ENCODE measurements around the gene SPAG4.

Gene SPAG4

DNA sequence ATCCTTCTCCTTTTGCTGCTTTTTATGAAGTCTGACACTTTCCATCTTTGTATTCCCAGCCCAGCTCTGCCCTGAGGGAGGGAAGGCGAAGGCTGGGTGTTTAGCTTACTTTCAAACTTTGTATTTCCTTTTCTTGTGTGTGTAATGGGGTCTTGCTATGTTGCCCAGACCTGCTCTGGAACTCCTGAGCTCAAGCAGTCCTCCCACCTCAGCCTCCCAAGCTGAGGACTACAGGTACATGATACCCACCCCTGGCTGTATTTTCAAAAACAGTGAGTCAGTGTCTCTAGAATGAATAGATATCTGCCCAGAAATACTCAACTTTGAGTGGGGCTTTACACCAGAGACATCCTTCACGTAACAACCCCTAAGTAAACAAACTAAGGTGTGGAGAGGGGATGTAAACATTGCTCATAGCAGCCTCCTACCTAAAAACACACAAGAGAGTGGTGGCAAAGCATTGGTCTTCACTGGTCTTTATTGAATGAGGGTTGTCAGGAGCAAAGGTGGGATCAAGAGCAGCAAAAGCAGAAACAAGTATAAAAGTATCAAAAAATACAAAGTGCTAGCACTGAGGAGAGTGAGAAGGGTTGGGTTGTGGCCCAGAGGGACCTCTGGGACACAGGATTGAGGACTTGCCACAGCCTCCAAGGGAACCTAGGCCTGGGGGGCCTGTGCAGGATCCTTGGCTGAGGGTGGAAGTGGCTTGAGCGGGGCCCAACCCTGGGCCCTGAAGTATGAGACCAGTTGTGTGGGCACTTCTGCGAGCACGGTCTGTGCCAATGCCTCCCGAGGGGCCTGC is 10.2 kb downstream of the SPAG4 start:
- no peak for DNase-seq

DNA sequence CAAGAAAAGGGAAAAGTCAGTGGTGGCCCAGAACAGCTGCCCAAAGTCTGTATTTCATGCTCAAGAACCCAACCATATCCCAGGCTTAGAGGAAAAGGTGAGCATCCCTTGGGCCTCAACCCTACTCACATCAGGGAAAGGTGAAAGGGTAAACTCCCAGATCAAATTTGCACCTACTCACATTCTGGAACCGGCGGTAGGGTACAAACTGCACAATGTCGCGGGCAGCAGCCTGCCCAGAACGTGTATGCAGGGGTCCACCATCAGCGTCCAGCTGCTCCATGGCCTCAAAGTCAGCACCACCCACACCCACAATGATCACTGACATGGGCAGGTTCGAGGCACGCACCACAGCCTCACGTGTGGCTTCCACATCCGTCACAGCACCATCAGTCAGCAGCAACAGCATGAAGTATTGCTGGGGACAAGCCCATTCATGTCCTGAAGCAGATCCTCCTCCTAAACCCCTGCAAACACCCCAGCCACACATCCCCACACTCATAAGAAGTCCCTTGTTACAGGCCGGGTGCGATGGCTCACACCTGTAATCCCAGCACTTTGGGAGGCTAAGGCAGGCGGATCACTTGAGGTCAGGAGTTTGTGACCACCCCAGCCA is 10.9 kb downstream of the SPAG4 start:
- DNase-seq = no peak

GRCh38 chr20:35627121-35627520 is 11.5 kb downstream of the SPAG4 start:
- DNase-seq = no peak

DNA sequence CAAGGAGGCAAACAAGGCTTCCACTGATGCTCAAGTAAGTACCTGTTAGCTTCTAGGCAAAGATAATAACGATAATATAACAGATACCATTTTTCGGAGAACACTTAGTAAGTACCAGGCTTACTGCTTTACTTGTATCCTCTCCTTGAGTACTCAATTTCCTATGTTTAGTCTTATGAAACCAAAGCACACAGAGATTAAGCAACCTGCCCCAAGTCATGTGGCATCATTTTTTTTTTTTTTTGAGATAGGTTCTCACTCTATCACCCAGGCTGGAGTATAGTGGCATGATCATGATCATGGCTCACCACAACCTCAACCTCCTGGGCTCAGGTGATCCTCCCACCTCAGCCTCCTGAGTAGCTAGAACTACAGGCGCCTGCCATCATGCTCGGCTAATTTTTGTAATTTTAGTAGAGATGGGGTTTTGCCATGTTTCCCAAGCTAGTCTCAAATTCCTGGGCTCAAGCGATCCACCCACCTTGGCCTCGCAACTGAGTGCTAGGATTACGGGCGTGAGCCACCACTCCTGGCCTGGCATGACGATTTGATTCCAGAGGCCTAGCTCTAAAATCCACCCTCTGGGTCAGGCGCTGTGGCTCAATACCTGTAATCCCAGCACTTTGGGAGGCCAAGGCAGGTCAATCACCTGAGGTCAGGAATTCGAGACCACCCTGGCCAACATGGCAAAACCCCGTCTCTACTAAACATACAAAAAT is 14.0 kb downstream of the SPAG4 start:
- peak; percentile 74 to 83 for DNase-seq

DNA sequence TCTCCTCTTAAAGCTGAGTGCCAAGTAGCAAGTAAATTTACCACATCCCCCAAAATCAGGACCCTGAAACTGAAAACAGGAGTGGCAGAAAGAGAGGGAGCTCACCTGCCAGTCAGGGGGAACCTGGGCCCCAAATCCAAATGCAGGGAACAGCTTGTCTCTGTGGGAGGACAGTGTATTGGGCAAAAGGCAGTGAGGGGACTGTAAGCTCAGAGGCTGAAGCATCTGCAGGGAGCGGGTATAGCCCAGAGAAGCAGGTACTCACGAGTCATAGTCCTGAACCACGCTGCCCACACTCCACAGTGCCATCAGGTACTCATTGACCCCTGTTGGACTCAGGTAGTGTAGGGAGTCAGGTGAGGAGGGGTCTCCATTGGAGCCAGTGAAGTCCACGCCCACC is 15.0 kb downstream of the SPAG4 start:
- DNase-seq = no peak

DNA sequence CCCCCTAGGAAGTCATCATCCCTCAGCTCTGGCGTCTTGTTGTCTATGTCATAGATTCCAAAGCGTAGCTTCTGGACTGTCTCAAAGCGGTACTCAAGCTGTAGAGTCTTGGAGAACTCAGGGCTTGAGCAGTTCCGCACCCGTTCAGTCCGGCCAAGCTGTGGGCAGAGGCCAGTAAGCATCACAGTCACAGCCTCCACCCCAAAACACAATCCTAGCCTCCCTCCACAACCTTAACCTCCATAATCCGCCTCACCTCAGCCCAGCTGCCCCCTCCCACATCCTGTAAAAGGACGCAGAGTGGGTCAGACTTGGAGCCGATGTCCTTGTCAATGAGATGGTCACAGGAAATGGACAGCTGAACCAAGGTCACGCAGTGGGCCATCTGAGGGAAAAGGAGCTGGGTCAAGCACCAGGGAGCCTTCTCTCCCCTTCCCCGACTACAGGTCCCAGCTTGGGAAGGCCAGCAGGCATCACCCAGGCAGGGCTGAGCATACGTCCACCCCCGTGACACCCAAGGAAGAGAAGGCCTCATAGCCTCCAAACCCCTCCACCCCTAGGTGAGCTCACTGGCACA is 17.0 kb downstream of the SPAG4 start:
- DNase-seq = no peak

GRCh38 chr20:35635652-35636051 is 20.0 kb downstream of the SPAG4 start:
- no peak for DNase-seq

DNA sequence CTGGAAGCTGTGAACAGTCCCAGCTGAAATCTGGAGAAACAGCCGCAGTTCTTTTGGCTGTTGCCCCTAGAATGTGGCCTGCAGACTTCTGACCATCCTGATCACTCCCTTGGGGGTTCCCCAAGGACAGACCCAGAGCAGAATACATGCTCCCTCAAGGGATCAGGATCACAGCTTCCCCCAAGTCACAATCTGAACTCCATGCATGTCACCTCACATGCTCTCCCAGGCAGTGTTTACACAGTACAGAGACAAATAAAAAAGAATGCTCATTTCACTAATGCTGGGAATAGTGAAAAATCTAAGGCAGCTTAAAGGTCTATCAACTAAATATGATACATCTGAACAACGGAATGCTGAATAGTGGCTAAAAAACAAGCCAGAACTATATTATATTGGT is 20.5 kb downstream of the SPAG4 start:
- DNase-seq = no peak

DNA sequence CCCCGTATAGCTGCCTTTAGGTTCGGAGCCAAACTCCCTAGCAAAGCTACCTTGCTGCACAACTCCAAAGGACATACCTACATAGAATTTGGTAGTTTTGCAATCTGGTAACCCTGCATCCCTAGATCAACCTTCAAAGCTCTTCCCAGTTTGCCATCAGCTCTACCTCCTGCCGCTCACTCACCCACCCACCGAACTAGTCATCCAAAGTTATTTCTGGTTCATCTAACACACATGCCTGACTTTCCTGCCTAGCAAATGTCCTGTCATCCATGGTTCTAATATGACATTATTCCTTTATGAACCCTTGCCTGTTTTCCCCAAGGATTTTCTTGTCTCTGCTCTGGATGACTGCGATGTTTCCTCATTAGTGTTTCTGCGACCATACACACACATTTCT is 21.6 kb downstream of the SPAG4 start:
- no peak for DNase-seq

DNA sequence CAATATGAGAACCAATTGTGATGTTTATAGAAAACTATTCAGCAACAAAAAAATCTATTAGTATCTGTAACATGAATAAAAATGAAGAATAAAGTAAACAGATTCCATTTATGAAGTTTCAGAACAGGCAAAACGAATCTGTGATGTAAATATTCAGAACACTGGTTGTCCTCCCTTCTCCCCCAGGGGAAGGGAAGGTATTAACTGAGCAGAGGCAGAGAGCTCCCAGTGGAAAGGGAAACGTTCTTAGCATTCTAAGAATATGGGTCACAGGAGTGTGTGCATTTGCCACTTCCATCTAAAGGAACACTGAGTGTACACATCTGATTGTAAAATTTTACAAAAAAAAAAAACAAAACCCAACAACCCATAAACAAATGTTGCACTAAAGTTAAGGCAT is 23.1 kb downstream of the SPAG4 start:
- no peak for DNase-seq

- DNase-seq = no peak
These were observed 25.1 kb downstream of the SPAG4 start for GRCh38 chr20:35640724-35641123.

- DNase-seq = peak; percentile 60 to 64
These were observed 26.1 kb downstream of the SPAG4 start for GRCh38 chr20:35641743-35642142.

DNA sequence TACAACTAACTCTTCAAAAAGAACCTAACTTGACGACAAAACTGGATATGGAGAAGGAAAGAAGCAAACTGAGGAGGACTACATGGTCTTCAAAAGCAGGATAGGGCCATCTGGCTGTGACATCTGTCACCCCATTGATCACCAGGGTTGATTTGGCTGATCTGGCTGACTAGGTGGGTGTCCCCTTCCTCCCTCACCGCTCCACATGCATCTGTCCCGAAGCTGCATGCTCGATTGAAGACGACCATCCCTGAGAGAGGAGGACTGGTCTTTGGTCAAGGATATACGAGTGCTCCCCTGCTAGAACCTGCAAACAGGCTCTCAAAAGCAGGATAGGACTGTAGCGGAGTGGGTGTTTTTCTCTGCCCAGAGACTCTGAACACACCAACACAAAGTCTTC is 27.4 kb downstream of the SPAG4 start:
- DNase-seq = no peak

- no peak for DNase-seq
These were observed 29.2 kb downstream of the SPAG4 start for GRCh38 chr20:35644806-35645205.

GRCh38 chr20:35648836-35649235 is 33.2 kb downstream of the SPAG4 start:
- no peak for DNase-seq

GRCh38 chr20:35650632-35651031 is 35.0 kb downstream of the SPAG4 start:
- no peak for DNase-seq

DNA sequence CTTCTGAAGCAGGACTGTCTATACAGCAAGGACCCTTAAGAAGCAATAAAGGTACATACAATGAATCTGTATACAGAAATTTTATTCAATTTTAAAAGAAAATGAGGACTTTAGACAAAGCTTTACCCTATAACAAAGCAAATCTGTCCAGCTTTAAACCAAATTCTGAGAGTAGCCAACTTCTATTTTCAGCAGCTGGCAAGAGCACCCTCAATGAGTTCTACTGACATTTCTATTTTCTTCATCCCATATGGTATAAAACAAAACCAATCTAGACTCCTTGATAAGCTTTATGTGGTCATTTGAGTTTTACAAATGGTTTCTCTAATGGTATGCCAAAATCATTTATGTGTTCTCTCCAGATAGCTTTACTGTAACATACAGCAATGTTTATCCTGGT is 36.3 kb downstream of the SPAG4 start:
- DNase-seq = no peak

- DNase-seq = no peak
These were observed 37.2 kb downstream of the SPAG4 start for GRCh38 chr20:35652641-35653429.

- DNase-seq = no peak
These were observed 37.8 kb downstream of the SPAG4 start for GRCh38 chr20:35653430-35653734.

- DNase-seq = no peak
These were observed 38.3 kb downstream of the SPAG4 start for GRCh38 chr20:35653893-35654292.

DNA sequence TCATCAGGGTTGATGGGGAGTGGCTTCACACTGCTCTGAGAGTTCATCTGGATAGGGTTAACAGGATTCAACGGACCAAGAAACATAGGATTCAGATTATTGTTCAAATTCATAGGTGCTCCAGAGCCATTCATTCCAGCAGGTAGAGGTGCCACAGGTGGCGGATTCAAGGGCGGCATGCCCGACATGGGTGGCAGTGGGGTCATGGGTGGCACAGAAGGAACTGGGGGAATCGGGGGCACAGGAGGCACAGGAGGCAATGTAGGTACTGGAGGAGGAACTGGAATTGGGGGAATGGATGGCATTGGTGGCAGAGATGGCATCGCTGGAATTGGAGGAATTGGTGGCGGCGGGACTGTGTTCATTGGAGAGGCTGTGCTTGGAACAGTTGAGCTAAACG is 38.8 kb downstream of the SPAG4 start:
- no peak for DNase-seq

DNA sequence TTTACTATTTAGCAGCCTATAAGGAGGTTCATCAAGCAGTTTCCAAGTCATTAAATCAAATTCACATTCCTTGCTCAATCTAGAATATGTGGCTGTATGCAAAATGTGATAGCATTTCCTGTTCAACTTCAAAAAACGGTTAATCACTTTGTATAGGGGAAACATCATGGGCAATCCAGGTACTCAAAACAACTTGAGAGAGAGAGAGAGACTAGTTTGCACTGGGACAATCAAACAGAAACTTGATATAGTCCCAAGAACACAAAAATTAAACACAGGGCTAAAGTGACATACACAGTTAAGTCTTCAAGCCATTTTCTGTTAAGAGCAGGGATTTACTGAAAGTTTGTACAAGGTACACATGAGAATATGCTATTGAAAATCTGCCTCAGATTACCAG is 41.6 kb downstream of the SPAG4 start:
- DNase-seq = no peak
